SK-N-MC (cell line): ENCODE data around the gene TCF3.

Experiments used
- DNase-seq: peaks from one replicate; pipeline ENCODE4 v3.0.0-alpha.2; 2011; ENCODE audit warnings: low read depth, low spot score
- H3K27ac ChIP-seq: fragments of 200-600 bp; sonication (generic); 2 replicates; pipeline ENCODE4 v1.5.1; 2016; ENCODE audit warnings: mixed run types
- H3K36me3 ChIP-seq: fragments of 200-600 bp; sonication (generic); 2 replicates; pipeline ENCODE4 v1.6.1; 2017; ENCODE audit warnings: antibody characterized with exemption, low read length, mixed read lengths; ENCODE audit not compliant: insufficient read depth
- H3K4me3 ChIP-seq: fragments of 200-600 bp; sonication (generic); 2 replicates; pipeline ENCODE4 v1.5.1; 2016
- H3K9ac ChIP-seq: fragments of 200-600 bp; sonication (generic); 2 replicates; pipeline ENCODE4 v1.8.0; 2017; ENCODE audit warnings: mixed run types, mixed read lengths; ENCODE audit not compliant: insufficient read length
- H3K9me3 ChIP-seq: fragments of 200-600 bp; sonication (generic); 2 replicates; pipeline ENCODE4 v1.6.1; 2017; ENCODE audit warnings: low read depth, mild to moderate bottlenecking, antibody characterized with exemption, low read length, moderate library complexity, mixed read lengths
- EZH2 ChIP-seq: fragments of 200-600 bp; sonication (generic); IDR thresholded peaks from one replicate; pipeline ENCODE4 v1.6.1; 2017; ENCODE audit warnings: antibody characterized with exemption
- FOXP2 ChIP-seq: optimal IDR thresholded peaks from 2 replicates; pipeline ENCODE3; 2011; ENCODE audit warnings: mild to moderate bottlenecking, moderate library complexity; ENCODE audit not compliant: insufficient read depth; ENCODE audit errors: extremely low read length, control extremely low read depth
- POLR2AphosphoS5 ChIP-seq: IDR thresholded peaks from 2 replicates; pipeline ENCODE4 v1.6.1; 2012; ENCODE audit warnings: mild to moderate bottlenecking, low read depth, low read length, borderline replicate concordance

The TCF3 gene

DNA sequence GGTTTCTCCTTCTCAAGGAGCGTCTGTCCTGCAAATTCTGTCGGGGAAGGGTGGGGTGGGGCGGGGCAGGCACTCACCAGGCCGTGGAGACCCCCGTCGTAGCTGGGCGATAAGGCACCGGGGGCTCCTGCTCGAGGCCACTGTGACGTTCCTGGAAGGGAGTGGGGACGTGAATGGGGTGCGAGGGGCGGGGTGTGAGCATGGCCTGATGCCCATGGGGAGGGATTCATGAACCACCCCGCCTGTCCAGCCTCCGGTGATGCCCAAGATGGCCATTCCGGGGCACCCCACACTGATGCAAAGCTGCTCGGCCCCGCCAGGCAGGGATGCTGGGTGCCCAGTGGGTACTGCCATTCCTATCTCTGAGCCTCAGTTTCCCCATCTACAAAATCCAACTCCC lies 32.7 kb downstream of the TCF3 start:
- TF ChIP-seq POLR2AphosphoS5 (peak; percentile 1; the same call in 1 of the 2 replicates), FOXP2 (no peak)
- no peaks in the 10 kb centered on the region for H3K9me3 ChIP-seq
- H3K27ac ChIP-seq: no peak overlapping the region
- H3K4me3 ChIP-seq: no peak overlapping the region
- no peak overlapping the region for H3K9ac ChIP-seq
- peaks cover 86% of the 10 kb centered on the region for H3K36me3 ChIP-seq
- no peak for DNase-seq

- Histone ChIP-seq H3K36me3 (peaks cover 86% of the 10 kb centered on the region), H3K27ac (no peak overlapping the region), H3K9me3 (no peaks in the 10 kb centered on the region), H3K4me3 (no peak overlapping the region), H3K9ac (no peak overlapping the region)
- TF ChIP-seq EZH2 (no peak), FOXP2 (no peak), POLR2AphosphoS5 (peak; percentile 7; the same call in 1 of the 2 replicates)
- no peak for DNase-seq
These were observed 33.3 kb downstream of the TCF3 start for GRCh38 chr19:1619094-1619439.

GRCh38 chr19:1618157-1619093 lies 34.0 kb downstream of the TCF3 start:
- no peaks in the 10 kb centered on the region for H3K9me3 ChIP-seq
- no peak overlapping the region for H3K9ac ChIP-seq
- H3K27ac ChIP-seq: no peak overlapping the region
- DNase-seq: no peak
- H3K36me3 ChIP-seq: peaks cover 87% of the 10 kb centered on the region
- TF ChIP-seq POLR2AphosphoS5 (no peak), FOXP2 (no peak), EZH2 (no peak)
- H3K4me3 ChIP-seq: no peak overlapping the region

GRCh38 chr19:1616875-1617274 lies 35.5 kb downstream of the TCF3 start:
- Histone ChIP-seq H3K27ac (peak overlapping the region; percentile 60), H3K9me3 (no peaks in the 10 kb centered on the region), H3K36me3 (peaks cover 93% of the 10 kb centered on the region), H3K4me3 (no peak overlapping the region), H3K9ac (no peak overlapping the region)
- no peak for DNase-seq
- TF ChIP-seq EZH2 (no peak), POLR2AphosphoS5 (no peak), FOXP2 (no peak)

GRCh38 chr19:1616396-1616795 lies 36.0 kb downstream of the TCF3 start:
- no peak for TF ChIP-seq EZH2
- TF ChIP-seq FOXP2: no peak
- TF ChIP-seq POLR2AphosphoS5: no peak
- no peak for DNase-seq
- no peaks in the 10 kb centered on the region for H3K9me3 ChIP-seq
- H3K9ac ChIP-seq: no peak overlapping the region
- H3K36me3 ChIP-seq: peaks cover 92% of the 10 kb centered on the region
- peak overlapping the region; percentile 60 for H3K27ac ChIP-seq
- H3K4me3 ChIP-seq: no peak overlapping the region

DNA sequence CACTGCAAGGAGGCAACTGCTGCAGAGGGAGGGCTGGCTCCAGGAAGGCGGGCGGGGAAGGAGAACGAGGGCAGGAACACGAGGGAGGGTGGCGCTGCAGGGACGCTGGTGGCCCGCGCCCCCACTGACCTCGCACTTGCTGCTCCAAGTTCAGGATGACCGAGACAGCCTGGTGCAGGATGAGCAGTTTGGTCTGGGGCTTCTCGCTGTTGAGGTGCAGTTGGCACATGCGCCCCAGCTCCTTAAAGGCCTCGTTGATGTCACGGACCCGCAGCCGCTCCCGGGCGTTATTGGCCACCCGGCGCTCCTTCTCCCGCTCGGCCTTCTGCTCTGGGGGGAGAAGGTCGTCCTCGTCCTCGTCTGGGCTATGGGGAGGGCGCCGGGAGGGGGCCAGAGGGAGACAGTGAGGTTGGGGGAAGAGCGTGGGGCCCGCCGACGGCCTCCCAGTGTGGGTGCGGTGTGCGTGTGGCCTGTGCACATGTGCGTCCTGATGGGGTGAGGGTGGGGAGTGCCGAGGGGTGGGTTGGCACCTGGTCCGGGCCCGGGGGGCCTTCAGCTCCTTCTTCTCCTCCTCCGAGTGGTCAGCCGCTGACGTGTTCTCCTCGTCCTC lies 37.2 kb downstream of the TCF3 start:
- Histone ChIP-seq H3K27ac (no peak overlapping the region), H3K9me3 (no peaks in the 10 kb centered on the region), H3K9ac (no peak overlapping the region), H3K36me3 (peaks cover 91% of the 10 kb centered on the region), H3K4me3 (no peak overlapping the region)
- DNase-seq: no peak
- no peak for TF ChIP-seq EZH2
- no peak for TF ChIP-seq FOXP2
- no peak for TF ChIP-seq POLR2AphosphoS5

DNA sequence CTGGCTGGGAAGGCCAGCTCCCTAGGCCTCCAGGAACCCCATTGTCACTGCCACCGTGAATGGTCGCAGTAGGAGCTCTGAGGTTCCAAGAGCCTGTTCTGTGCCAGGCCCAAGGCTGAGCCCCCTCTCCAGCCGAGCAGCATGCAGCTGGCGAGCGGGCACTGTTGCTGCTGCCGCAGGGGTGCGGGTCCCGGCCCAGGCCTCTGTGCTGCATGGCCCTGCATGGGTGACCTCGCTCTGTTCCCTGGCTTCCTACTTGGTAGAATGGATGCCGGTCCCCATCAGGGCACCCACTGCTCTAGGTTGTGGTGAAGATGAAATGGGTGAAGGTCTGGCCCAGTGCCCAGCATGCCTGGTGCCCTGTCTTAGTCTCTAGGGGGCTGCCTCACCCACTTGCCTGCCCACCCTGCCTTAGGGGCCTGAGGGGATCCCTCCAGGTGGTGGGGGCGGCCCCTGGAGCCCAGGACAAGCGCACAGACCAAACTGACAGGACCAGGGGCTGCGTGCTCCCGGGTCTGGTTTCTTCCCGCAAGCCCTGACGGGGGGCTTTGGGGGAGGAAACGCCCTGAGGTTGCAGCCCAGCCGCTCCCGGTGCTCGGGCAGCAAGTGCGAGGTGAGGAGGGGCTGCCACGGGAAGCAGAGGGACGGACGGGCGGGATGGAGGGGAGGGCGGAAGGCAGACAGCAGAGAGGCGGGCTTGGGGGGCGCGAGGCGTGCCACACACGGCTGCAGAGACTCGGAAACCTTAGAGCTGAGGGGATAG lies 38.4 kb downstream of the TCF3 start:
- no peaks in the 10 kb centered on the region for H3K9me3 ChIP-seq
- H3K4me3 ChIP-seq: no peak overlapping the region
- DNase-seq: no peak
- TF ChIP-seq FOXP2 (no peak), EZH2 (no peak), POLR2AphosphoS5 (no peak)
- H3K9ac ChIP-seq: no peak overlapping the region
- no peak overlapping the region for H3K27ac ChIP-seq
- H3K36me3 ChIP-seq: peaks cover 86% of the 10 kb centered on the region

DNA sequence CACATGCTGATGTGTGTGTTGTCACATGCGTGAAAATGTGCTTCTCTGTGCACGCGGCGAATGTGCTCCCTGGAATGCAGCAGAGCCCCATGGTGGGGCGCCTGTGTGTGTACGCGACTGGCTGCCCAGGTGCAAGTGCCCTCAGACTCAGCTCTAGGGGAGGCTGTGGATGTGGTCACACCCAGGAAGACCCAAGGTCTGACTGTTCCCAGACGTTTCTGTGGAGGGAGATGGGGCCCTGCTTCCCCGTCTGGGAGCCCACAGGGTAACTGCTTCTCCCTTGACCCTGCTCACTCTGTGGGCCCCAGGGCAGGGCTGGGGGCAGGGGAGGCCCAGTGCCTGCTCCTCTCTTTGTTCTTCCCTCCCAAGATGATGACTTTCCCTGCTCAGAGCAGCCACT lies 39.3 kb downstream of the TCF3 start:
- H3K36me3 ChIP-seq: peaks cover 79% of the 10 kb centered on the region
- H3K9me3 ChIP-seq: no peaks in the 10 kb centered on the region
- no peak overlapping the region for H3K9ac ChIP-seq
- DNase-seq: no peak
- H3K4me3 ChIP-seq: no peak overlapping the region
- no peak overlapping the region for H3K27ac ChIP-seq
- no peak for TF ChIP-seq POLR2AphosphoS5
